Activated CD4-positive, alpha-beta T cell treated with anti-CD3 and anti-CD28 coated beads, Interleukin-2, Interleukin-4, amounts not matched to agents 100 ng/mL and 50 ng/mL, durations not matched to agents 16 hours and 8 hours (primary cell): ENCODE results near the gene AUNIP.

Experiments
- DNase-seq: peaks from one replicate; pipeline ENCODE4 v3.0.0-alpha.2; 2020; ENCODE audit warnings: low spot score

The AUNIP gene

GRCh38 chr1:25794325-25794724, 64.9 kb downstream of the AUNIP start:
- no peak for DNase-seq

- DNase-seq = no peak
Observed at GRCh38 chr1:25793585-25794170, 65.6 kb downstream of the AUNIP start.

- no peak for DNase-seq
Observed at GRCh38 chr1:25792115-25792514, 67.1 kb downstream of the AUNIP start.

GRCh38 chr1:25790472-25790871, 68.8 kb downstream of the AUNIP start:
- no peak for DNase-seq

GRCh38 chr1:25787760-25788166, 71.5 kb downstream of the AUNIP start:
- DNase-seq = no peak

- DNase-seq = no peak
Observed at GRCh38 chr1:25786887-25787759, 72.1 kb downstream of the AUNIP start.

- DNase-seq = no peak
Observed at GRCh38 chr1:25785333-25786067, 73.8 kb downstream of the AUNIP start.

GRCh38 chr1:25784575-25785051, 74.6 kb downstream of the AUNIP start:
- DNase-seq = no peak
